ENCODE measurements around the gene REM1.

DNA sequence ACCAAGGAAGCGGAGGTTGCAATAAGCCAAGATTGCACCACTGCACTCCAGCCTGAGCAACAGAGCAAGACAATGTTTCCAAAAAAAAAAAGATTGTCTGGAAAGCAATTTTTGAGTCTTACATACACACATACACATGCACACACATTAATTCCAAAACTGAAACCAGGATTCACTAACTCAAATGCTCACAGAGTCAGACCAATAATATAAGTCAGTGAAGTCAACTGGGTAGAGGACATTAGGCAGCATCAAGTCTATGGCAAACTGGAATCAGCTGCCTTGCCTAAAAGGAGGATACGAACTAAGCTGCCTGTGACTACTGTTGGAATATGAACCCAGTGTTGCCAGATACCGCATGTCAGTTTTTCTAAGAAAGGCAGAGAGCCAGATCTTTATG, 15.7 kb downstream of the REM1 start:
- TF ChIP-seq, protein P1, sequence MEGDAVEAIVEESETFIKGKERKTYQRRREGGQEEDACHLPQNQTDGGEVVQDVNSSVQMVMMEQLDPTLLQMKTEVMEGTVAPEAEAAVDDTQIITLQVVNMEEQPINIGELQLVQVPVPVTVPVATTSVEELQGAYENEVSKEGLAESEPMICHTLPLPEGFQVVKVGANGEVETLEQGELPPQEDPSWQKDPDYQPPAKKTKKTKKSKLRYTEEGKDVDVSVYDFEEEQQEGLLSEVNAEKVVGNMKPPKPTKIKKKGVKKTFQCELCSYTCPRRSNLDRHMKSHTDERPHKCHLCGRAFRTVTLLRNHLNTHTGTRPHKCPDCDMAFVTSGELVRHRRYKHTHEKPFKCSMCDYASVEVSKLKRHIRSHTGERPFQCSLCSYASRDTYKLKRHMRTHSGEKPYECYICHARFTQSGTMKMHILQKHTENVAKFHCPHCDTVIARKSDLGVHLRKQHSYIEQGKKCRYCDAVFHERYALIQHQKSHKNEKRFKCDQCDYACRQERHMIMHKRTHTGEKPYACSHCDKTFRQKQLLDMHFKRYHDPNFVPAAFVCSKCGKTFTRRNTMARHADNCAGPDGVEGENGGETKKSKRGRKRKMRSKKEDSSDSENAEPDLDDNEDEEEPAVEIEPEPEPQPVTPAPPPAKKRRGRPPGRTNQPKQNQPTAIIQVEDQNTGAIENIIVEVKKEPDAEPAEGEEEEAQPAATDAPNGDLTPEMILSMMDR (conservative IDR thresholded peaks at IDR 0.05), result no peak
- TF ChIP-seq EZH2 (IDR thresholded peaks at IDR 0.05; ENCODE audit: low read depth), result no peak

Data from PC-9 (cell line).